ENCODE measurements around the gene KCTD11.

Gene KCTD11

DNA sequence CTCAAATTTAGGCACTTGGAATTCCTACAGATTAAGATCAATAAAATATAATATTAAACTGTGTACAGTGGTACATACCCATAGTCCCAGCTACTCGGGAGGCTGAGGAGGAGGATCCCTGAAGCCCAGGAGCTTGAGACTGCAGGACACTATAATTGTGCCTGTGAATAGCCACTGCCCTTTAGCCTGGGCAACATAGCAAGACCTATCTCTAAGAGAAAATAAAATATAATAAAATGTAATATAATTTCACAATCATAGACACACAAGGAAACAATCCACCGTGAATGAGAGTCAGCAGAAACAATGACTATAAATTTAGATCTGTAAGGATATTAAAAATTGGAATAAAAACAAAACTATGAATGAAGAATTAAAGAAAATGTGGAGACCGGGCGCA lies 18.9 kb downstream of the KCTD11 start:
- TF ChIP-seq, protein P1, sequence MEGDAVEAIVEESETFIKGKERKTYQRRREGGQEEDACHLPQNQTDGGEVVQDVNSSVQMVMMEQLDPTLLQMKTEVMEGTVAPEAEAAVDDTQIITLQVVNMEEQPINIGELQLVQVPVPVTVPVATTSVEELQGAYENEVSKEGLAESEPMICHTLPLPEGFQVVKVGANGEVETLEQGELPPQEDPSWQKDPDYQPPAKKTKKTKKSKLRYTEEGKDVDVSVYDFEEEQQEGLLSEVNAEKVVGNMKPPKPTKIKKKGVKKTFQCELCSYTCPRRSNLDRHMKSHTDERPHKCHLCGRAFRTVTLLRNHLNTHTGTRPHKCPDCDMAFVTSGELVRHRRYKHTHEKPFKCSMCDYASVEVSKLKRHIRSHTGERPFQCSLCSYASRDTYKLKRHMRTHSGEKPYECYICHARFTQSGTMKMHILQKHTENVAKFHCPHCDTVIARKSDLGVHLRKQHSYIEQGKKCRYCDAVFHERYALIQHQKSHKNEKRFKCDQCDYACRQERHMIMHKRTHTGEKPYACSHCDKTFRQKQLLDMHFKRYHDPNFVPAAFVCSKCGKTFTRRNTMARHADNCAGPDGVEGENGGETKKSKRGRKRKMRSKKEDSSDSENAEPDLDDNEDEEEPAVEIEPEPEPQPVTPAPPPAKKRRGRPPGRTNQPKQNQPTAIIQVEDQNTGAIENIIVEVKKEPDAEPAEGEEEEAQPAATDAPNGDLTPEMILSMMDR (IDR thresholded peaks at IDR 0.05; ENCODE audit: low read depth, low read length, missing control alignments), result no peak
- no peak for DNase-seq (ENCODE audit: low read depth)
- H3K4me3 ChIP-seq (ENCODE audit: low read depth, low read length), result no peak overlapping the region
- in situ Hi-C loops (cut with HindIII; ENCODE audit: low sequenced_read_pairs), result no loop called here

DNA sequence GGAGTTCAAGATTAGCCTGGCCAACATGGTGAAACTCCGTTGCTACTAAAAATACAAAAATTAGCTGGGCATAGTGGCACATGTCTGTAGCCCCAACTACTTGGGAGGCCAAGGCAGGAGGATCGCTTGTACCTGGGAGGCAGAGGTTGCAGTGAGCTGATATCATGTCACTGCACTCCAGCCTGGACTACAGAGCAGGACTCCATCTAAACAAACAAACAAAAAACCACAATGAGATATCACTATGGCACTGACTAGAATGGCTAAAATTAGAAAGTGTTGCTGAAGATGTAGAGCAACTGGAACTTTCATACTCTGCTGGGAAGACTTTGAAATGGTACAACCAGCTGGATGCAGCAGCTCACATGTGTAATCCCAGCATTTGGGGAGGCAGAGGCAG lies 22.4 kb downstream of the KCTD11 start:
- DNase-seq (ENCODE audit: low read depth), result no peak
- in situ Hi-C loops (cut with HindIII; ENCODE audit: low sequenced_read_pairs), result no loop called here

DNA sequence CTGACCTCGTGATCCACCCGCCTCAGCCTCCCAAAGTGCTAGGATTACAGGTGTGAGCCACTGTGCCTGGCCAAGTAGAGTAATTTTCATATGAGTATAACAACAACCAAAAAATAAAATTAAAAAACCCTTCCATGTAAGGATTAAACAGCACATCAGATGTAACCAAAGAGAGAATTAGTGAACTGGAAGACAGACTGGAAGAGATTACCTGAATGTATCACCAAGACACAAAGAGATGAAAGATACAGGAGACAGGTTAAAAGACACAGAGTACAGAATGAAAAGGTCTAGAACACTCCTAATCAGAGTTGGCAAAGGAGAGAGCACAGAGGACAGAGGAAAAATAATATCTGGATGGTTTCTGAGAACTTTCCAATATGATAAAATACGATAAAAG lies 27.2 kb downstream of the KCTD11 start:
- no peak for DNase-seq (ENCODE audit: low read depth)
- in situ Hi-C loops (cut with HindIII; ENCODE audit: low sequenced_read_pairs), result no loop called here
- H3K4me3 ChIP-seq (ENCODE audit: low read depth, low read length), result no peak overlapping the region
- TF ChIP-seq, protein P1 (IDR thresholded peaks at IDR 0.05; ENCODE audit: low read depth, low read length, missing control alignments), result no peak

More for the DNA sequence above, 22.4 kb downstream of the KCTD11 start:
- no peak overlapping the region for H3K4me3 ChIP-seq (ENCODE audit: low read depth, low read length)
- TF ChIP-seq, protein P1 (IDR thresholded peaks at IDR 0.05; ENCODE audit: low read depth, low read length, missing control alignments), result no peak

DNA sequence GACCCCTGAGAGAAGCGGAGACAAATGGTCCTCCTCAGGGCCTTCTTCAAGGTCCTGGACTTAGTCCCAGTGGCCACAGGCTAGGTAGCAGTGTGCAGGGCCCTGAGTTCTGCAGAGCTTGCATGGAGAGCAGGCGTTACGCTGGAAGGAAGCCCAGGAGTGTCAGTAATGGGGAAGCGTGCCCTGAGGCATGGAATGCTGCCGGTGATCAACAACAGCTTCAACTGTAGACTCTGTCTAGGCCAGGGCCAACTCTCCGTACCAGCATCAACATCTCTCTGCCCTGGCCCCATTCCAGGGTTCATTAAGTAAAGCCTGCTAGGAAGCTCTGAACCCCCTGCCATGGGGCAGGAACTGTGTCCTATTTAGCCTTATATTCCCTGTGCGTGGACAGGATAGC lies 28.4 kb downstream of the KCTD11 start:
- no peak overlapping the region for H3K4me3 ChIP-seq (ENCODE audit: low read depth, low read length)
- DNase-seq (ENCODE audit: low read depth), result no peak
- in situ Hi-C loops (cut with HindIII; ENCODE audit: low sequenced_read_pairs), result no loop called here
- TF ChIP-seq, protein P1 (IDR thresholded peaks at IDR 0.05; ENCODE audit: low read depth, low read length, missing control alignments), result no peak

DNA sequence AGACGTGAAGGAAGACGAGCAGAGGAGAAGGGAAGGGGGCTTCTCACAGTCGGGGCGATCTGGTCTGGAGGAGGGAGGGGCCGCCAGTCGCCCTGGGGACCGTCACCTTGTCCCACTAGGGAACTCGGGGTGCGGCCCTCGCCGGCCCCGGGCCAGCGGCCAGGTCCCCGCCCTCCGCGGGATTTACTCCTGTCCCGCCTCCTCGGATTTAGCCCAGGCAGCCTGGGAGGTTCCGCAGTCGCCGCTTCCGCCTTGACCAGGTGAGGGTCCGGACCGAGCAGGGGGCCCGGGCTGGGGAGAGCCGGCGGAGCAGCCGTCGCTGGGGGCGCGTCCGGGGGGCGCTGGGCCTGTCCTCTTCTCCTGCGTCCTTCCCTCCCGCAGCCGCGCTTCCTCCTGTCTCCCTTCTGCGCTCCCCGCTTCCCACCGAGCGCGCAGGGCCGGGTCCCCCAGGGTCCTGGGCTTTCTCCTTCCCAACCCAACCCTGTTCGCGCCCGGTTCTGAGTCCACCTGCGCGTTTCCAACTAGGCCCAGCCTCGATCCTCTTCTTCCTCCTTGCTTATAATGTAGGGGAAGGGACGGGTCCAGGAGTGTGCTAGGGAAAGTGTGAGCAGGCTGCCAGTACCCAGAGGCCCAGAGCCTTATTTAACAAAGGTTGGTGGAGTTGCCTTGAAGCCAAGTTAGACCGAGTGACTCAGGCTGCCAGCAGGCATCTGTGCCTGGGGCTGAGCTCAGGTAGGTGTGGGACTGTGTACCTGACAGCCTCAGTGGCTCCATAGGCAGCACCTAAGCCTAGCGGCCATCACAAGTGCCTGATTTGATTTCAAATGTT lies 29.1 kb downstream of the KCTD11 start, which contains the start of gene TNK1:
TSS of gene TNK1 (plus strand) at position 235 of the 829 bp plus-strand sequence. CDS start 1,838 bp downstream, outside the sequence.
- TF ChIP-seq, protein P1 (IDR thresholded peaks at IDR 0.05; ENCODE audit: low read depth, low read length, missing control alignments), result no peak
- peak within 1 kb of the TSS; percentile 28 for H3K4me3 ChIP-seq (ENCODE audit: low read depth, low read length)
- in situ Hi-C loops (cut with HindIII; ENCODE audit: low sequenced_read_pairs), result no loop called here
- no peak for DNase-seq (ENCODE audit: low read depth)

DNA sequence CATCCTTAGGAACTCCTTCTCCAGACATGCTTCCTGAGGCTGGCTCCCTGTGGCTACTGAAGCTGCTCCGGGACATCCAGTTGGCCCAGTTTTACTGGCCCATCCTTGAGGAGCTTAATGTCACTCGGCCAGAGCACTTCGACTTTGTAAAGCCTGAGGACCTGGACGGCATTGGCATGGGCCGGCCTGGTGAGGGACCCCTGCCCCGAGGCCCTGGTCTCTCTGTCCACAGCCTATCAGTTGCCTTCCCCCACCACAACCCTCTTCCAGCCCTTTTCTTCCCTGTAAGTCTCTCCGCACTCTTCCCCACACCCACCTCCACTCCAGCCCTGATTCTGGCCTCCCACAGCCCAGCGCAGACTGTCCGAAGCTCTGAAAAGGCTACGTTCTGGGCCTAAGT lies 30.9 kb downstream of the KCTD11 start:
- no peak for DNase-seq (ENCODE audit: low read depth)
- no peak overlapping the region for H3K4me3 ChIP-seq (ENCODE audit: low read depth, low read length)
- in situ Hi-C loops (cut with HindIII; ENCODE audit: low sequenced_read_pairs), result no loop called here
- TF ChIP-seq, protein P1 (IDR thresholded peaks at IDR 0.05; ENCODE audit: low read depth, low read length, missing control alignments), result no peak

All from astrocyte of the cerebellum (primary cell).